Colonic mucosa (tissue), 4 donors: ENCODE results near the gene ZBTB7B. TPM values are rescaled to one million over a fixed set of nuclear protein-coding genes. Genes with fewer than 3 reads are reported as not detected.
A peak's percentile ranks its signal among the peaks of the same experiment; 100 is the strongest.
"Not testable (repeated sequence)": the region's sequence is repeated elsewhere in the genome, so short reads cannot be mapped to it uniquely, and the experiment has no call there.

ENCODE experiments used
- DNase-seq: peaks from one replicate; pipeline ENCODE4 v3.0.0-alpha.2; 2020
- H3K27ac ChIP-seq: fragments of 200-600 bp; one replicate; pipeline ENCODE4 v1.8.0; 2021
- H3K27me3 ChIP-seq: fragments of 200-600 bp; one replicate; pipeline ENCODE4 v1.8.0; 2021
- H3K36me3 ChIP-seq: fragments of 200-600 bp; one replicate; pipeline ENCODE4 v1.8.0; 2021
- H3K4me1 ChIP-seq: fragments of 200-600 bp; one replicate; pipeline ENCODE4 v1.8.0; 2021; ENCODE audit warnings: mild to moderate bottlenecking
- H3K4me3 ChIP-seq: fragments of 200-600 bp; one replicate; pipeline ENCODE4 v1.8.0; 2021
- H3K9ac ChIP-seq, 2 donors: one replicate each; pipeline ENCODE4 v1.7.0; 2013; ENCODE audit warnings: control low read depth in 2 of 2, low read depth in 2 of 2, low read length in 2 of 2
- H3K9me3 ChIP-seq: fragments of 200-600 bp; one replicate; pipeline ENCODE4 v1.8.0; 2021
- intact Hi-C: fragments of 100-400 bp; cut with DNase I; formaldehyde crosslinking; loops from one replicate; pipeline ENCODE4 v1.14.1; 2022
- total RNA-seq, 2 donors: library from RNA; stranded (reverse); fragmentation: NEBNext Ultra II Directional in 1 of 2; extraction: Animal tissue kit (Norgen Biotek cat#: 25700) in 1 of 2; gene quantifications; one replicate each; pipeline ENCODE4 v1.2.1, GENCODE V29; 2021
- TF ChIP-seq, protein P1 (sequence below): fragments of 200-600 bp; IDR thresholded peaks from one replicate; pipeline ENCODE4 v1.8.0; 2022; ENCODE audit warnings: antibody characterized with exemption, mild to moderate bottlenecking
- donor health status: healthy.
- donor health status: DM: no; HTN: no; CAD: no.
- donor health status: DM: no; HTN: no; CAD: no.

ZBTB7B gene
- total RNA-seq, 2 donors from 2014 or later = 185 to 205 TPM

DNA sequence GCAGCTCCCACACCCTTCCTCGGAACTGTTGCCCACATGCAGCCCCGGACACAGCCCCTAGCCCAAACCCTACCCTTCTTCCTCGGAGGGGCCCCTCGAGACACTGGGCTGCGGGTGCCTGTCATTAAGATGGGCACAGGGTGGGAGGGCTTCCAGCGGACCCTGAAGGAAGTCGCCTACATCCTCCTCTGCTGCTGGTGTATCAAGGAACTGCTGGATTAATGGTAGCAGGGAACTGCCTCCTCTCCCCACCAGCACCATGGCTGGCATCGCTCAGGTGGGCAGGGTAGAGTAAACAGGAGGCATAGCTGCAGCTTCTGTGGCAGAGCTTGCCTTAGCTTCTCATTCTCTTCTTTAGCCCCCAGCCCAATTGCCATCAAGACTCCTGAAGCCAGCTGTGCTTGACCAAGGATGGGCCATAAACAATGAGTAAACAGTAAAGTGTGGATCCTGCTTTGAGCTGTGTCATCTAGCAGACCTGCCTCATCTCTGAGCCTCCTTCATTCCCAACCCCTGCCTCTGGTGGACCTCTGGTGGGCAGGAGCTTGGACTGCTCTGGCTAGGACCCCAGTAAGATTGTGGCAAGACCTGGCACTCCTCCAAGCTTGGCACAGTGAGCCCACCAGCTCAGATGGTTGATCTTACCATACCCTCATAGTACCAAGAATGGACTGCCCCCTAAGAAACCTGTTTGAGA lies 8.9 kb upstream of the ZBTB7B start, which contains the start of gene LENEP:
Gene LENEP (plus strand): TSS at position 15 of the 697 bp plus-strand sequence. CDS start 22 bp downstream, at position 37.
- intact Hi-C loops = no loop called here
- Histone ChIP-seq H3K36me3 (peaks cover 2% of the 10 kb centered on the region), H3K4me1 (no peaks in the 10 kb centered on the region), H3K4me3 (no peak within 1 kb of the TSS), H3K9me3 (no peaks in the 10 kb centered on the region), H3K27ac (no peak within 1 kb of the TSS), H3K9ac (peak within 1 kb of the TSS in 1 of 2 donors; percentile 21), H3K27me3 (no peaks in the 10 kb centered on the region)
- TF ChIP-seq, protein P1, sequence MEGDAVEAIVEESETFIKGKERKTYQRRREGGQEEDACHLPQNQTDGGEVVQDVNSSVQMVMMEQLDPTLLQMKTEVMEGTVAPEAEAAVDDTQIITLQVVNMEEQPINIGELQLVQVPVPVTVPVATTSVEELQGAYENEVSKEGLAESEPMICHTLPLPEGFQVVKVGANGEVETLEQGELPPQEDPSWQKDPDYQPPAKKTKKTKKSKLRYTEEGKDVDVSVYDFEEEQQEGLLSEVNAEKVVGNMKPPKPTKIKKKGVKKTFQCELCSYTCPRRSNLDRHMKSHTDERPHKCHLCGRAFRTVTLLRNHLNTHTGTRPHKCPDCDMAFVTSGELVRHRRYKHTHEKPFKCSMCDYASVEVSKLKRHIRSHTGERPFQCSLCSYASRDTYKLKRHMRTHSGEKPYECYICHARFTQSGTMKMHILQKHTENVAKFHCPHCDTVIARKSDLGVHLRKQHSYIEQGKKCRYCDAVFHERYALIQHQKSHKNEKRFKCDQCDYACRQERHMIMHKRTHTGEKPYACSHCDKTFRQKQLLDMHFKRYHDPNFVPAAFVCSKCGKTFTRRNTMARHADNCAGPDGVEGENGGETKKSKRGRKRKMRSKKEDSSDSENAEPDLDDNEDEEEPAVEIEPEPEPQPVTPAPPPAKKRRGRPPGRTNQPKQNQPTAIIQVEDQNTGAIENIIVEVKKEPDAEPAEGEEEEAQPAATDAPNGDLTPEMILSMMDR = no peak
- DNase-seq = no peak

DNA sequence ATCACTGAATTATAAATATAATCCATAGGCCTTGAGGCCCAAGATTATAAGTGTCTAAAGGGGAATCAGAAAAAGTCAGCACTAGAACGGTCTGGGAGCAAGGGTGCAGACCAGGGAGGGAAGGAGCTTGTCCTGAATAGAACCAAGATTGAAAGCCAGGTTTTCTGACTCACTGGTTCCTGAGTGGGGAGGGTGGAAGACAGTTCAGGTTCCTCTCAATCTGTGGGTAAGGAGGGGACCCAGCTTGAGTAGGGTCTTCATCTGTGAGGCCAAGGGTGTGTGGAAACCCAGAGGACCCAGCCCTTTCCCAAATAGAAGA lies 8.4 kb upstream of the ZBTB7B start:
- H3K4me1 ChIP-seq = no peaks in the 10 kb centered on the region
- H3K9ac ChIP-seq = peak overlapping the region in 1 of 2 donors; percentile 21
- TF ChIP-seq, protein P1 = no peak
- no peak overlapping the region for H3K27ac ChIP-seq
- no peaks in the 10 kb centered on the region for H3K36me3 ChIP-seq
- H3K4me3 ChIP-seq = no peak overlapping the region
- no peak for DNase-seq
- no peaks in the 10 kb centered on the region for H3K27me3 ChIP-seq
- H3K9me3 ChIP-seq = no peaks in the 10 kb centered on the region
- intact Hi-C loops = no loop called here

DNA sequence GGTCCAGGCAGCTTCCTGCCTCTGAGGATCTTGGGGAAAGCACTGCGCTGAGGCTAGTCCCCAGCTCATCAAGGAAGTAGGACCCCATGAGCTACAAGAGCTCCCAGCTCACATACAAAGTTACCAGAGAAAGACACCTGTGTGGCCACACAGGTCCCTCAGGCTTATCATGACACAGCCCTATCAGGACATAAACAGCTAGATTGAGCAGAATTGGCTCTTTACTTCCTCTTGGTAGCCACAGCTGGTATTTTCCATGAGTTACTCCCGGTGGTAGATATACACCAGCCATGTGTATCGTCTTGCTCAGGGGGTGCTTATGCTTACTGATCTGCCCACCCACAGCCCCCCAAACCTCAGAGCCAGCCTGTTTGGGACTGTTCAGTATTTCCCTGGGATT lies 8.0 kb upstream of the ZBTB7B start:
- intact Hi-C loops = no loop called here
- TF ChIP-seq, protein P1 = no peak
- Histone ChIP-seq H3K9me3 (no peaks in the 10 kb centered on the region), H3K4me3 (no peak overlapping the region), H3K4me1 (peaks cover 2% of the 10 kb centered on the region), H3K36me3 (no peaks in the 10 kb centered on the region), H3K9ac (peak overlapping the region in 1 of 2 donors; percentile 21), H3K27ac (no peak overlapping the region), H3K27me3 (no peaks in the 10 kb centered on the region)
- no peak for DNase-seq

DNA sequence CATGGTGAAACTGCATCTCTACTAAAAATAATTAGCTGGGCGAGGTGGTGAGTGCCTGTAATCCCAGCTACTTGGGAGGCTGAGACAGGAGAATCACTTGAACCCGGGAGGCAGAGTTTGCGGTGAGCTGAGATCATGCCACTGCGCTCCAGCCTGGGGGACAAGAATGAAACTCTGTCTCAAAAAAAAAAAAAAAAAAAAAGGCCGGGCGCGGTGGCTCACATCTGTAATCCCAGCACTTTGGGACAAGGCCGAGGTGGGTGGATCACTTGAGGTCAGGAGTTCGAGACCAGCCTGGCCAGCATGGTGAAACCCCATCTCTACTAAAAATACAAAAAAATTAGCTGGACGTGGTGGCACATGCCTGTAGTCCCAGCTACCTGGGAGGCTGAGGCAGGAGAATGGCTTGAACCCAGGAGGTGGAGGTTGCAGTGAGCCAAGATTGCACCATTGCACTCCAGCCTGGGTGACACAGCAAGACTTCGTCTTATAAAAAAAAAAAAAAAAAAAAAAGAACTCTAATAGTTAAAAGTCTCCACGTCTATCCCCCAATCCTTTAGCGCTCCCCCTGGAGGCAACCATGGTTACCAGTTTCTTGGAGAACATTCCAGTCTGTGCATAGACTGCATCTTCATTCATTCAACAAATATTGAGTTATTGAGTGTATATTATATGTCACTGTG lies 7.2 kb upstream of the ZBTB7B start:
- H3K9me3 ChIP-seq, H3K4me3 ChIP-seq, H3K36me3 ChIP-seq, H3K27me3 ChIP-seq, H3K9ac ChIP-seq, intact Hi-C loops, H3K4me1 ChIP-seq, H3K27ac ChIP-seq: not testable (repeated sequence)
- TF ChIP-seq, protein P1 = peak; percentile 21
- DNase-seq = peak; percentile 74

DNA sequence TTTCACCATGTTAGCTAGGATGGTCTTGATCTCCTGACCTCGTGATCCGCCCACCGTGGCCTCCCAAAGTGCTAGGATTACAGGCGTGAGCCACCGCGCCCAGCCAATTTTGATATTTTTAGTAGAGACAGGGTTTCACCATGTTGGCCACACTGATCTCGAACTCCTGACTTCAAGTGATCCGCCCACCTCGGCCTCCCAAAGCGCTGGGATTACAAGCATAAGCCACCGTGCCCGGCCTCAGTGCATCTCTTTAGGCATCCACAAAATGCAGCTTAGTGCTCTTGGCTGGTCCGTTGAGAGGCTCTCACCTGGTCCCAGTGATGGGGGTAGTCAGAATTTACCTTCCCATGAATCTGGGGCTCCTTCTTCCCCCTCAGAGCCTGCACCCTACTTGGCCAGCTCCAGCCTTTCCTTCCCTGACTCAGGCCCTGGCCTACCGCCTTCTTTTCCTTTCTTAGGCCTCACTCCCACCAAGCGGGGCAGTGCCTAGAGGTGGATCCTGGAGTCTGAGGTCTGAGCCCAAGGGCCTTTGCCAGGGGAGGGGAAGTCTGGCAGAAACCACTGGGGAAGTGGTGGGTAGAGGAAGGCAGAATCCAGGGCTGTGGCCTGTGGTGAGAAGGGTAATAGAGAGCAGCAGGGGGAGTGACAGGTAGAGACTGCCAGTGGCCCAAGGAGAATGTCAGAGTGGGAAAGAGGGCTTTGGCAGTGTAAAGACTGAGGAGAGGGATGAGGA lies 5.5 kb upstream of the ZBTB7B start:
- H3K27ac ChIP-seq = no peak overlapping the region
- DNase-seq = no peak
- intact Hi-C loops = no loop called here
- H3K4me1 ChIP-seq = peaks cover 7% of the 10 kb centered on the region
- no peak overlapping the region for H3K4me3 ChIP-seq
- H3K9ac ChIP-seq = no peak overlapping the region
- H3K9me3 ChIP-seq = no peaks in the 10 kb centered on the region
- no peaks in the 10 kb centered on the region for H3K27me3 ChIP-seq
- no peaks in the 10 kb centered on the region for H3K36me3 ChIP-seq
- TF ChIP-seq, protein P1 = no peak
